Activated T-cell treated with anti-CD3 and anti-CD28 coated beads, Interleukin-2, amount 50 U/mL, for 72 hours (primary cell): ENCODE data around the gene ADARB2. TPM values are rescaled to one million over a fixed set of nuclear protein-coding genes. Genes with fewer than 3 reads are reported as not detected.

Experiments
- ATAC-seq, 2 donors: fragments of 150-1000 bp; cut with Tn5 transposase; replicated peaks in 1 of 2; 2 replicates each; pipeline ENCODE4 v1.10.0; 2021; ENCODE audit warnings: moderate library complexity in 2 of 2, mild to moderate bottlenecking in 1 of 2
- DNase-seq, 2 donors: peaks; one replicate each; pipeline ENCODE4 v3.0.0; 2021 to 2022; ENCODE audit warnings: mixed read lengths in 1 of 2
- H3K27ac Mint-ChIP-seq: one replicate; pipeline ENCODE4 v1.8.0; 2022; ENCODE audit warnings: mild to moderate bottlenecking, moderate library complexity, mixed read lengths
- H3K27me3 Mint-ChIP-seq: one replicate; pipeline ENCODE4 v1.8.0; 2022; ENCODE audit warnings: low read depth, mixed read lengths
- H3K36me3 Mint-ChIP-seq, 2 donors: one replicate each; pipeline ENCODE4 v1.8.0; 2022; ENCODE audit warnings: mixed read lengths in 2 of 2, mild to moderate bottlenecking in 1 of 2; ENCODE audit not compliant: insufficient read depth in 2 of 2
- H3K4me1 Mint-ChIP-seq: one replicate; pipeline ENCODE4 v1.8.0; 2022; ENCODE audit warnings: low read depth, mixed read lengths
- H3K4me3 Mint-ChIP-seq, 2 donors: one replicate each; pipeline ENCODE4 v1.8.0; 2022; ENCODE audit warnings: mild to moderate bottlenecking in 2 of 2, mixed read lengths in 2 of 2, moderate library complexity in 2 of 2
- H3K9me3 Mint-ChIP-seq, 2 donors: one replicate each; pipeline ENCODE4 v1.8.0; 2022; ENCODE audit warnings: mixed read lengths in 2 of 2
- total RNA-seq, 2 donors: library from RNA; stranded (reverse); gene quantifications; one replicate each; pipeline ENCODE4 v1.2.3, GENCODE V29; 2022

Gene ADARB2
- total RNA-seq, 2 donors from 2014 or later: 0.60 to 2.0 TPM

DNA sequence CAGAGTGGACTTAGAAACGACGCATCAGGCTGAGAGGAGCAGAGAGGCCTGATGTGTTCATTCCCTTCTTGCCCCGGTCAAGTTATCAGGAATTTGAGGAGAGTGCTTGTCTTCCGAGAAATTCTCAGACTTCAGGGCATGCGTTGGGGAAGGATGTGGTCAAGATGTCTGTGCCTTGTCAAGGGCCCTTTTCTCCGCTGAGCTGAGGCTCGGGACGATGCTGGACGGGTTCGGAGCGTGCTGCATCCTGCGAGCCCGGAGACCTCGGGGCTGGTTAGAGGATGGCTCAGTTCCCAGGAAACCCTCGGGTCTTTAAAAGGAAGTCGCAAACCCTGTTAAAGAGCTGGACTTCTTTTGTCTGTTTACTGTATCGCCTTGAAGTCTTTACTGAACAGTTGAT lies 325.4 kb downstream of the ADARB2 start:
- no peaks in the 10 kb centered on the region for H3K4me1 Mint-ChIP-seq
- ATAC-seq: no peak
- H3K27ac Mint-ChIP-seq: no peak overlapping the region

DNA sequence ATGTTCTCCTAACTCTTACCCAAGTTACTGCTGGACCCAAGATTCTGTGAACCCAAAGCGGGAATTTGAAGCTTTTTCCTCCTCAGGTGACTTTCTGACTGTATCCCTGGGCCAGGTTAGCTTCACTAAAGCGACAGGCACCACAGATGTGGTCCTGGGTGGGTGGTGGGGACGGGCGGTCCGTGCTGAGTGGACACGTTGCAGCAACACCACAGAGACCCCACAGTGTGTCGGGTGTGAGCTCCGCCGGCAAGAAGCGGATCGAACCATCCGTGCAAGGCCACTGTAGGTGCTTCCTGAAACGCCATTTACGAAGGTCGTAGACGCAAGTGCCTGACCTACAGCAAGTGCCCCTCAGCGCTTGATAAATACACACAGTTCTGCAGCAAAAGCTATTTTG lies 325.9 kb downstream of the ADARB2 start:
- no peak overlapping the region for H3K27ac Mint-ChIP-seq
- ATAC-seq: no peak
- peaks cover 22% of the 10 kb centered on the region for H3K27me3 Mint-ChIP-seq
- H3K4me3 Mint-ChIP-seq: no peak overlapping the region
- H3K36me3 Mint-ChIP-seq: no peaks in the 10 kb centered on the region
- H3K9me3 Mint-ChIP-seq: peaks cover 2 to 6% of the 10 kb centered on the region in 2 donors
- no peaks in the 10 kb centered on the region for H3K4me1 Mint-ChIP-seq
- no peak for DNase-seq

More for the DNA sequence above, 325.4 kb downstream of the ADARB2 start:
- Mint-ChIP-seq H3K4me3 (no peak overlapping the region), H3K9me3 (peaks cover 2 to 6% of the 10 kb centered on the region in 2 donors), H3K36me3 (no peaks in the 10 kb centered on the region), H3K27me3 (peaks cover 25% of the 10 kb centered on the region)
- no peak for DNase-seq

DNA sequence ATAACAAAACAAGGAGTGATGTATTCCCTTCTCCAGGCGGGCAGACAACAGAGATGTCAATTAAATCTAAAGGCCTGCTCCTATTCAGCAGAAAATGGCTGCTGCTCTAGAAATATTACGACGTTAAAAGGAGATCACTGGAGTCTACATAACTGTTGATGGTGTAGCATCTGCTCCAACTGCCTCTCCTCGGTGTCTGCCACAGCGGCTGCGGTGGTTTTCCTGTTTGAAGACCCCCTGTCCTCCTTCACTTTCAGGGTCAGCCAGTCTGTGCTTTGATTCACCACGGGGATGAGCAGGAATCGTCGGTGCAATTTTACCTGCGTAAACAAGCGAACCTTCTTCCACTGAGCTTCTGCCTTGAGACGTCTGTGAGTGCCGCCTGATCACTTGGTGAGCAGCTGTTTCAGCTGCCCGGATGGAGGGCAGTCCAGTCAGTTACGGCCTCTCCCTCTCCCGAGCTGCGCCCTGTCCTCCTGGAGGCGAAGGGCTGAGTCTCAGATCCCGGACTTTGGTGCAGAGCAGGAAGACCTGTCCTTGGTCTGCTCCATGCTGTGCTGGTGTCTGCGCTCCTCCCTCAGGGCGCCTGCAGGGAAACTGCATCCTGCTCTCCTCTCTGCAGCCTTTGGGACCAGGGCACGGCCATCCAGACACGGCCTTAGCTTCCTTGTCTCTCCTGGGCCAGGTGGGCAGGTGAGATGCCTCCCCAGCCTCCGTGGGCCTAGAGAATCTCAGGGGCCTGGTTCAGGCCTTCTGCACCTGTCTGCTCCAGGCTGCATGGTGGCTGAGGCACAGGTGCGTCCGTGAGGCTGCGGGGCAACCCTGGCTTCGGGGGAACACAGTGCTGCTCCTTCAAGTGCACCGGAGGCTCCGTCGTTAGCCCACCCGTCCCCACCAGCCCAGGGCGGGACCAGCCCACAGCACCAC lies 326.6 kb downstream of the ADARB2 start:
- Mint-ChIP-seq H3K27me3 (peaks cover 22% of the 10 kb centered on the region), H3K27ac (no peak overlapping the region), H3K36me3 (no peaks in the 10 kb centered on the region), H3K4me3 (no peak overlapping the region), H3K9me3 (peaks cover 2 to 6% of the 10 kb centered on the region in 2 donors), H3K4me1 (no peaks in the 10 kb centered on the region)
- ATAC-seq: no peak
- DNase-seq: no peak

DNA sequence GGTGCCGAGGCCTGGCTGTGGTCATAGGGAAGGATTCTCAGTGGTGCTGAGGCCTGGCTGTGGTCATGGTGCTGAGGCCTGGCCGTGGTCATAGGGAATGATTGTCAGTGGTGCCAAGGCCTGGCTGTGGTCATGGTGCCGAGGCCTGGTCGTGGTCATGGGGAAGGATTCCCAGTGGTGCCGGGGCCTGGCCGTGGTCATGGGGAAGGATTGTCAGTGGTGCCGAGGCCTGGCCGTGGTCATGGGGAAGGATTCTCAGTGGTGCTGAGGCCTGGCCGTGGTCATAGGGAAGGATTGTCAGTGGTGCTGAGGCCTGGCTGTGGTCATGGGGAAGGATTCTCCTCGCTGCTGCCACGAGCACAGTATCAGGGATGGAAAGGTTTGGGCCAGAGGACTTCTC lies 327.3 kb downstream of the ADARB2 start:
- no peaks in the 10 kb centered on the region for H3K36me3 Mint-ChIP-seq
- ATAC-seq (no peak), DNase-seq (no peak)
- H3K9me3 Mint-ChIP-seq: peaks cover 2 to 4% of the 10 kb centered on the region in 2 donors
- H3K27me3 Mint-ChIP-seq: peaks cover 17% of the 10 kb centered on the region
- no peaks in the 10 kb centered on the region for H3K4me1 Mint-ChIP-seq
- no peak overlapping the region for H3K4me3 Mint-ChIP-seq
- no peak overlapping the region for H3K27ac Mint-ChIP-seq

DNA sequence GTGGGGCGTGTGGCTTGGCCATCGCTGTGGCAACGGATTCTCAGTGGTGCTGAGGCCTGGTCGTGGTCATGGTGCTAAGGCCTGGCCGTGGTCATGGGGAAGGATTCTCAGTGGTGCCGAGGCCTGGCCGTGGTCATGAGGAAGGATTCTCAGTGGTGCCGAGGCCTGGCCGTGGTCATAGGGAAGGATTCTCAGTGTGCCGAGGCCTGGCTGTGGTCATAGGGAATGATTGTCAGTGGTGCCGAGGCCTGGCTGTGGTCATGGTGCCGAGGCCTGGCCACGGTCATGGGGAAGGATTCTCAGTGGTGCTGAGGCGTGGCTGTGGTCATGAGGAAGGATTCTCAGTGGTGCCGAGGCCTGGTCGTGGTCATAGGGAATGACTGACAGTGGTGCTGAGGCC lies 327.9 kb downstream of the ADARB2 start:
- Mint-ChIP-seq H3K27ac (no peak overlapping the region), H3K36me3 (no peaks in the 10 kb centered on the region), H3K4me3 (no peak overlapping the region), H3K4me1 (no peaks in the 10 kb centered on the region), H3K9me3 (no peaks in the 10 kb centered on the region), H3K27me3 (peaks cover 11% of the 10 kb centered on the region)
- ATAC-seq: no peak
- no peak for DNase-seq

DNA sequence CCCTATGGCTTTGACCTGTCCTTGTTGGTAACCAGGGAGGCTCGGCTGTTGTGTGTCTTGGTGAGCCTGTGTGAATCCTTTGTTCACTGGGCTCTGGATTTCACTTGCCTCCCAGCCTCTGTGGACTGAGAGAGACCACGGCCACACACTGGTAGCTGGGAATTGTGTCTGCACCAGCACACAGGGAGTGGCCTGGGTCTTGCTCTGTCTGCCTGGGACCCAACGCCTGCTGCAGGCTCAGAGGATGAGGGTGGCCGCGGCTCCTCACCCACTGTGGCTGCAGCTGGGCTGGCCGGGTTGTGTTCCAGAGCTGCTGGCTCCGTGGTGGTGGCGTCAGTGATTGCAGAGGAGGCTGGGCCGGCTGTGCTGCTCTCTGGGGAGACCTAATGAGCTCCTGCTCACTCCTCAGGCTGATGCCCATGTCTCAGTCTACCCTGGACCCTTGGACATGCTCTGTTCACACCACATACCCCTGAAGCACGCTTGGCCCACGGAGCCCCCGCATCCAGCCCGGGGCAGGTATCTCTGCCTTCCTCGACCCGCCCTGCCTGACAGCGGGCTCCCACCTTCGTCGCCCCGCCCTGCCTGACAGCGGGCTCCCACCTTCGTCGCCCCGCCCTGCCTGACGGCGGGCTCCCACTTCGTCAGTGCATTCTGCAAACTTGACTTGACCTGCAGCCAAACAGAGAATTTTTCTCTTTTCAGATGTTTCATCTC lies 328.5 kb downstream of the ADARB2 start:
- no peaks in the 10 kb centered on the region for H3K4me1 Mint-ChIP-seq
- ATAC-seq (no peak), DNase-seq (no peak)
- no peaks in the 10 kb centered on the region for H3K9me3 Mint-ChIP-seq
- H3K4me3 Mint-ChIP-seq: no peak overlapping the region
- peaks cover 10% of the 10 kb centered on the region for H3K27me3 Mint-ChIP-seq
- no peaks in the 10 kb centered on the region for H3K36me3 Mint-ChIP-seq
- H3K27ac Mint-ChIP-seq: no peak overlapping the region

DNA sequence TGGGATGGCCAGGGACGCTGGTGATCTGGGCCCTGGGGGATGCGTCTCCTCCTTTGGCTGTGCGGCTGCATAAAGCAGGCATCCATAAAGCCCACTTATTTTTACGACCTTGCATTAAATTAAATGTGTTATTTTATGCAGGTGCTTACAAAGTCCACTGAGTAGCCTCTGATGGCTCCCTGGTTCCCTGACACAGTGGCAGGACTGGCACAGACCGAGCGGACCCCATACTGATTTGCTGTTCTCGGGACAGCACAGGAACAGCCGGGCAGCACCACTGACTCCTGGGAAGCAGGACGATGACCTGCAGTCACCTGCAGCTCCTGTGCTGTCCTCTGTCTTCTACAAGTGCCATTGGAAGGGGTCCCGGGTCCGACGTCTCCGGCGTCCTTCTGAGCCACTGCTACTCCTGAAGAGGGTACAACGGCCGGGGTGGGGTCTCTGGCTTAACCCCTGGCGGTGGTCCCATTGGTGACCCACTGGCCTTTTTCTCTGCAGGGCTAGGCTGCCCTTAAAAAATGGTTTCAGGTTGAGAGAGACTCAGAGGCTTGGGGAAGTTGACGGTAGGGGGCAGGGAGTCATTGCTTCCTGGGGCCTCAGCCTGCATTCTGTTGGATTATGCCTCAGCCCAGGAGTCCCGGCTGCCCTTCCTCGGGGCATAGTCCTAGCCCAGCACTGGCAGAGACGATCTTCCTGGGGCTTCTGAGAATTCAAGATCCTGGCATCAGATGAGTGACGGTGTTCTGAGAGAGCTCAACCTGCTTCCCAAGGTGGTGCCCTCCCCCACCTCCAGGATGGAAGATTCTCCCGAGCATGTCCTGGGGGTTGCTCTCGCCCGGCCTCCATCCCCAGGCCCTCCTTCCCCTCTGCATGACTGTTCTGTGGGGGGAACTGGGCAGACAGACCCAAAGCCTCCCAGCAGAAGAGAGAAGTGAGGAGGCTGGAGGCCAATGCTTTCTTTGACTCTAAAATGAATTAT lies 330.1 kb downstream of the ADARB2 start:
- Mint-ChIP-seq H3K27me3 (no peaks in the 10 kb centered on the region), H3K9me3 (no peaks in the 10 kb centered on the region), H3K36me3 (no peaks in the 10 kb centered on the region), H3K27ac (no peak overlapping the region), H3K4me3 (no peak overlapping the region), H3K4me1 (no peaks in the 10 kb centered on the region)
- ATAC-seq (no peak), DNase-seq (no peak)

DNA sequence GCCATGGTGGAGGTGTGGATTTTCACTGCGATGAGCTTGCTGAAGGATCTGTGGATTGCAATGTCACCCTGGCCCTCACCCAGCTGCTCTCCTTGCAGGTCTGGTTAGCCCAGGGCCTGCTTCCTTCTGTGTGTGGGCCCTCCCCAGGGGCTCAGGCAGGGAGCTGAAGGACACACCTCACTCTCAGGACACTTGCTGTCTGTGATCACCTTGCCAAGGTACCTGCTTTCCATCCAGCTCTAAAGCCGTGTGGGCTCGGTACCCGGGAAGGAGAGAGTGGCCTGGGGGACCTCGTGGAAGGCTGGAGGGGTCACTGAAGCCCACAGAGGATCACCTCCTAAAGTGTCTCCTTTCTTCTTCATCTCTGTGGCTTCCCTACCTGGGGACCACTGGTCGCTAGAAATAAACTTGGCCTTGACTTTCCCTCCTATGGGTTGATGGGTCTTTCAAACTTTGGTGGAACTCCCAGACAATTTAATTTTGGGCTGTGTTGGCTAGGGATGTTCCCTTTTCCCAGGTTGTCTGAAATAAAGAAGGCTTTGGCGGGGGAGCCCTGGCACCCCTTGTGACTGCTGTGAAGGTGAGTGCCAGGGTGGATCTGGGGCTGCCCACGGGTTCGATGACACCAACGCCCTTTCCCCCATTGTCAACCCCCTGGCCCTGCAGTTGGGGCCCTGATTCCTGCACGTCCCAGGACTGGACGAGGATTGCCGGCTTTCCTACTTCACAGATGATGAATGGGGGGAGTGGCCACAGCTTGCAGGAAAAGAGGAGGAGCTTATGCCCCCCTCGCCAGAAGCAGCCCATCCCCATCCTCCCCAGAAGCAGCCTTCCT lies 331.0 kb downstream of the ADARB2 start:
- no peaks in the 10 kb centered on the region for H3K4me1 Mint-ChIP-seq
- H3K36me3 Mint-ChIP-seq: no peaks in the 10 kb centered on the region
- ATAC-seq (no peak), DNase-seq (no peak)
- H3K4me3 Mint-ChIP-seq: no peak overlapping the region
- no peak overlapping the region for H3K27ac Mint-ChIP-seq
- no peaks in the 10 kb centered on the region for H3K27me3 Mint-ChIP-seq
- H3K9me3 Mint-ChIP-seq: no peaks in the 10 kb centered on the region

DNA sequence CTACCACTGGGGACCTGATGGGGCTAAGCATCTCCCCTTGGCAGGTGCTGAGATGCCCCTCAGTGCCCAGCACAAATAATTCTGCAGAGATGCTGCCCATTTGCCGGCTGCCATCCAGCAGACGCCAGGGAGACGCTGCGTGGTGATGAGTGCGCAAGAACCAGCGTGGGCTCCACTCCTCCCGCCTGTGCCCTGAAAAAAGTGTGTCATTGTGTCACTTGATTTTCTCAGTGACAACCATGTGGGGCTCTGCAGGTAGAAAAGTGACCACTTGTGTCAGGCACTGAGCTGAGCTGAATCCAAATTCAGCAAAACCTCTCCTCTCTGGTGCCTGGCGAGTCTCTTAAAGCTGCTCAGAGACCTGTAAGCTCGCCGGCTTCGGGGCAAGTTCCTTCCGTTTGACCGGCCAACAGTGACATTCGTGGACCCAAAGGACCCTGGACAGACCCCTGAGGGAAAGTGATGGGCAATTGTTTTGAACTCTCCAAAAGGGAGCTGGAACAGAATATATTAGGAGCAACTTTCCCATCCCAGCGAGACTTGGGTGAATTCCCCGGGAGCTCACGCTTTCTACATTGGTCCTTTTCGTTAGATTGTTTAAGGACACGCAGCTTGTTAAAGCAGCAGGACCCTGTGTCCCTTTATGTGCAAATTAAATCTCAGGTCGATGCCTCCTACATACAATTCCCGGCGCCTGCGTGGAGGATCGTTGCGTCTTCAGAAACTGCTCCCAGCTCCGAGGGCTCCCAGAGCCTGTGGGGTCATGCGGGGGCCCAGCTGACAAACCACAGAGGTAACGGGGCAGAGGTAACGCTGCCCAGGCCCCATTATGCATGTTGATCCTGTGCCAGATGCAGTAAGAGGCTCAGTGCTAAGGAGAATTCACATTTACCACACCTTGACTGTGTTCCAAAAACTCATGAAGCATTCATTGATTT lies 332.7 kb downstream of the ADARB2 start:
- Mint-ChIP-seq H3K27ac (no peak overlapping the region), H3K4me3 (no peak overlapping the region), H3K27me3 (peaks cover 4% of the 10 kb centered on the region), H3K9me3 (no peaks in the 10 kb centered on the region), H3K36me3 (no peaks in the 10 kb centered on the region), H3K4me1 (no peaks in the 10 kb centered on the region)
- ATAC-seq (no peak), DNase-seq (no peak)

DNA sequence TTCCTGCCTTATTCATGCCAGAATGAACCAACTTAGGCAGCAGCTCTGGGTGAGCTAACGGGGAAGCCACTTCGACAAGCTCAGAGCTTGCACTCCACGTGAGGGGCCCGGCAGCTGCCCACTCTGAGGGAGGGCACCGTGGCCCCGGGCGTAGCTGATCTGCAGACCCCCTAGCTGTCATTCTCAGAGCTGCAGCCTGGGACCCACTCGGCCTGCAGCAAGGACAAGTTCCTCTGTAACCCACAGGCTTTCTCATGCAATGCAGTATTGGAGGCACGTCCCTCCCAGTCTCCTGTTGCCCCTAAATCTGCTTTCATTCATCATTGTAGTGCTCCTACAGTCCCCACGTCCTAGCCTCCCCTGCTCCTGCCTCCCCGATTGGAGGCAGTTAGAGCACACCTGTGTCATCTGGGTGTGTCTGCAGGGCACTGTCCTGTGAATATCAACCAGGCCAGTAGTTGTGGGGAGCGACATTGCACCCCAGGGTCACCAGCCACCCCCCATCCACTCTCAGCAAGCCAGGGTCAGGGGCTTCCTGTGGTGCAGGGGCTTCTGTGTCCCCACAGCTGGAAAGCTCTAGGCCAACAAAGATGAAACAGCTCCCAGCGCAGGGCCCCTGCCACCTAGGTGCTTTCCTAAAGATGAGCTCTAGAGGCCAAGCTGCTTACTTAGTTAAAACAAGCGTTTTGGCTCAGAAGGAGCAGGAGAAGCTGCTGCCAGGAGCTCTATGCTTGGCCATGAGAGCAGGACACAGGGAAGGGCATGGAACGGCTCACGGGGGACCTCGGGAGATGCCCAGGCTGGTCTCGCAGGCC lies 333.6 kb downstream of the ADARB2 start:
- Mint-ChIP-seq H3K27me3 (peaks cover 6% of the 10 kb centered on the region), H3K36me3 (no peaks in the 10 kb centered on the region), H3K4me1 (no peaks in the 10 kb centered on the region), H3K27ac (no peak overlapping the region), H3K4me3 (no peak overlapping the region), H3K9me3 (no peaks in the 10 kb centered on the region)
- DNase-seq: no peak
- no peak for ATAC-seq
